Right atrium auricular region (tissue), 2 donors: ENCODE results near the gene PLXDC2. TPM values are rescaled to one million over a fixed set of nuclear protein-coding genes. Genes with fewer than 3 reads are reported as not detected.

Experiments used
- DNase-seq: peaks from one replicate; pipeline ENCODE4 v3.0.0-alpha.2; 2019; ENCODE audit warnings: low spot score
- H3K27ac ChIP-seq, 2 donors: fragments of 200-600 bp; sonication (generic); 1 replicate in 1 of 2; 2 replicates in 1 of 2; pipeline ENCODE4 v1.5.1; 2016 to 2019
- H3K27me3 ChIP-seq, 2 donors: fragments of 200-600 bp; sonication (generic); one replicate each; pipeline versions ENCODE4 v1.5.1 to v1.6.0; 2017 to 2019
- H3K36me3 ChIP-seq: fragments of 200-600 bp; sonication (generic); one replicate; pipeline ENCODE4 v1.5.1; 2016
- H3K4me1 ChIP-seq, 2 donors: fragments of 200-600 bp; sonication (generic); one replicate each; pipeline versions ENCODE4 v1.5.1 to v1.6.0; 2017 to 2019
- H3K4me3 ChIP-seq, 2 donors: fragments of 200-600 bp; sonication (generic); 1 replicate in 1 of 2; 2 replicates in 1 of 2; pipeline ENCODE4 v1.5.1; 2017 to 2019; ENCODE audit warnings: mild to moderate bottlenecking in 1 of 2, moderate library complexity in 1 of 2
- H3K9me3 ChIP-seq, 2 donors: fragments of 200-600 bp; sonication (generic); one replicate each; pipeline ENCODE4 v1.5.1; 2019
- total RNA-seq, 2 donors: library from RNA; depleted of rRNA; stranded (reverse); fragments of >200 nt; gene quantifications; one replicate each; pipeline ENCODE4 v1.1.0, GENCODE V29; 2016
- TF ChIP-seq, protein P1 (sequence below), 2 donors: fragments of 200-600 bp; sonication (generic); IDR thresholded peaks; one replicate each; pipeline ENCODE4 v1.5.1; 2019; ENCODE audit warnings: antibody characterized with exemption in 2 of 2

PLXDC2 gene
- total RNA-seq, 2 donors from 2014 or later, result 24.0 to 43.6 TPM

DNA sequence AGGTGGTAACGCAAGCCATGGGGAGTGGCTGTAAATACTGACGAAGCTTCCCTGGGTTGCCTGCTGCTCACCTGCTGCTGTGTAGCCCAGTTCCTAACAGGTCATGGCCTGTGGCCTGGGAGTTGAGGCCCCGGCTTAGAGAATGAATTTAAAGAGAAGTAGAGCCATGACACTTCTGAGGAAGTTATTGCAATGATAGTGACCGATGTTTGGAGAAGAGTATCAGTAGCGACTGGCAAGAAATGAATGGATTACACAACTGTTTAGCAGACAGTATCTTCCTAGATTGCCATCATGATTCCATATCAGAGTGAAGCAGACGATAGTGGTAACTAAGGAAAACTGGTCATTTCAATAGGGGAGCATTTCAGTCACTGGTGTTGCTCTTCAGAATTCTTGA lies 249.6 kb downstream of the PLXDC2 start:
- Histone ChIP-seq H3K9me3 (peaks cover 0 to 10% of the 10 kb centered on the region in 2 donors), H3K27ac (no peak overlapping the region), H3K27me3 (no peaks in the 10 kb centered on the region), H3K36me3 (no peaks in the 10 kb centered on the region), H3K4me3 (no peak overlapping the region), H3K4me1 (no peaks in the 10 kb centered on the region)
- no peak for DNase-seq
- TF ChIP-seq, protein P1, sequence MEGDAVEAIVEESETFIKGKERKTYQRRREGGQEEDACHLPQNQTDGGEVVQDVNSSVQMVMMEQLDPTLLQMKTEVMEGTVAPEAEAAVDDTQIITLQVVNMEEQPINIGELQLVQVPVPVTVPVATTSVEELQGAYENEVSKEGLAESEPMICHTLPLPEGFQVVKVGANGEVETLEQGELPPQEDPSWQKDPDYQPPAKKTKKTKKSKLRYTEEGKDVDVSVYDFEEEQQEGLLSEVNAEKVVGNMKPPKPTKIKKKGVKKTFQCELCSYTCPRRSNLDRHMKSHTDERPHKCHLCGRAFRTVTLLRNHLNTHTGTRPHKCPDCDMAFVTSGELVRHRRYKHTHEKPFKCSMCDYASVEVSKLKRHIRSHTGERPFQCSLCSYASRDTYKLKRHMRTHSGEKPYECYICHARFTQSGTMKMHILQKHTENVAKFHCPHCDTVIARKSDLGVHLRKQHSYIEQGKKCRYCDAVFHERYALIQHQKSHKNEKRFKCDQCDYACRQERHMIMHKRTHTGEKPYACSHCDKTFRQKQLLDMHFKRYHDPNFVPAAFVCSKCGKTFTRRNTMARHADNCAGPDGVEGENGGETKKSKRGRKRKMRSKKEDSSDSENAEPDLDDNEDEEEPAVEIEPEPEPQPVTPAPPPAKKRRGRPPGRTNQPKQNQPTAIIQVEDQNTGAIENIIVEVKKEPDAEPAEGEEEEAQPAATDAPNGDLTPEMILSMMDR (IDR thresholded peaks at IDR 0.05), result no peak

DNA sequence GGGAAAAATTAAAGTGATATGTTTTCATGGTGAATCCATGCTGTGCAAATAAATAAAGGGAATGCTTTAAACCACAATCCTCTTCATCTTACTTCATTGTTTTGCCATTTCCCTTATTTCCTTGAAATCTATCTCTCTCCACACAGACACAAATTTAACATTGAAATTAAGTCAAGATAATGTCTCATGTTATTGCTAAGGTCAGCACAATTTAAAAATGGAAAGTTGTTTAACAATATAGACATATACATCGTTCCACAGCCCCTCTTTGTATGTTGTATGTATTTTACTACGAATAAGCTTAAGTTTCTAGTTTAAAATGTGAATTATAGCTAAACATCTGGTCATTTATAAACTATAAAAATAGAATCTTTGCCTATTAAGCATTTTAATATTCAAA lies 256.9 kb downstream of the PLXDC2 start:
- Histone ChIP-seq H3K27me3 (no peaks in the 10 kb centered on the region), H3K27ac (no peak overlapping the region), H3K4me3 (no peak overlapping the region), H3K9me3 (no peaks in the 10 kb centered on the region), H3K4me1 (no peaks in the 10 kb centered on the region), H3K36me3 (no peaks in the 10 kb centered on the region)
- no peak for DNase-seq
- TF ChIP-seq, protein P1 (IDR thresholded peaks at IDR 0.05), result no peak

- no peaks in the 10 kb centered on the region for H3K4me1 ChIP-seq
- H3K27ac ChIP-seq, result no peak overlapping the region
- no peaks in the 10 kb centered on the region for H3K27me3 ChIP-seq
- H3K9me3 ChIP-seq, result no peaks in the 10 kb centered on the region
- TF ChIP-seq, protein P1 (IDR thresholded peaks at IDR 0.05), result no peak
- no peaks in the 10 kb centered on the region for H3K36me3 ChIP-seq
- DNase-seq, result no peak
- no peak overlapping the region for H3K4me3 ChIP-seq
Measured at GRCh38 chr10:20075713-20076112, 259.5 kb downstream of the PLXDC2 start.

GRCh38 chr10:20084451-20084850 lies 268.2 kb downstream of the PLXDC2 start:
- no peak for DNase-seq
- TF ChIP-seq, protein P1 (IDR thresholded peaks at IDR 0.05), result no peak
- Histone ChIP-seq H3K27me3 (no peaks in the 10 kb centered on the region), H3K4me3 (no peak overlapping the region), H3K27ac (no peak overlapping the region), H3K4me1 (peaks cover 0 to 5% of the 10 kb centered on the region in 2 donors), H3K36me3 (no peaks in the 10 kb centered on the region), H3K9me3 (no peaks in the 10 kb centered on the region)

DNA sequence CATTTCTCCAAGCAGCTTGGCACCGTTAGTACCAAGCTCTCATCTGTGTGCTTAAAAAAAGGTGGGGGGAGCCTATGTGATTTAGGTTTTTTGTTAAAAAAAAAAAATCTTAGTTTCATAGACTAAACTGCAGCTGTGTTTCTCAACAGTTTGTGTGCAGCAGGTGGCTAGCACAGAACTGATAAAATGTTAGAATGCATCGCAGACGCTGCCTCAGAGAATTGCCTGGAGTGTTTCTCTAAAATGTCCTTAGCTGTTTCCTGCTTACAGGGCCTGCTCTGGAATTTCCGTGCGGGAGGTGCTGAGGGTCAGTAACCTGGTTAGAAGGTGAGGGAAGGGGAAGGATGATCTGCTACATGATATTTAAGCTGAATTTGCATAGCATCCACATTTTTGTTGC lies 268.9 kb downstream of the PLXDC2 start:
- H3K27me3 ChIP-seq, result no peaks in the 10 kb centered on the region
- no peak overlapping the region for H3K27ac ChIP-seq
- no peak for DNase-seq
- H3K4me3 ChIP-seq, result no peak overlapping the region
- TF ChIP-seq, protein P1 (IDR thresholded peaks at IDR 0.05), result no peak
- no peaks in the 10 kb centered on the region for H3K36me3 ChIP-seq
- no peaks in the 10 kb centered on the region for H3K9me3 ChIP-seq
- peaks cover 0 to 5% of the 10 kb centered on the region in 2 donors for H3K4me1 ChIP-seq

GRCh38 chr10:20087353-20087752 lies 271.1 kb downstream of the PLXDC2 start:
- no peak for DNase-seq
- TF ChIP-seq, protein P1 (IDR thresholded peaks at IDR 0.05), result no peak
- peaks cover 0 to 5% of the 10 kb centered on the region in 2 donors for H3K4me1 ChIP-seq
- no peak overlapping the region for H3K27ac ChIP-seq
- H3K9me3 ChIP-seq, result peaks cover 0 to 5% of the 10 kb centered on the region in 2 donors
- no peaks in the 10 kb centered on the region for H3K36me3 ChIP-seq
- H3K4me3 ChIP-seq, result no peak overlapping the region
- H3K27me3 ChIP-seq, result no peaks in the 10 kb centered on the region
